ENCODE results near the gene PCCA.

DNA sequence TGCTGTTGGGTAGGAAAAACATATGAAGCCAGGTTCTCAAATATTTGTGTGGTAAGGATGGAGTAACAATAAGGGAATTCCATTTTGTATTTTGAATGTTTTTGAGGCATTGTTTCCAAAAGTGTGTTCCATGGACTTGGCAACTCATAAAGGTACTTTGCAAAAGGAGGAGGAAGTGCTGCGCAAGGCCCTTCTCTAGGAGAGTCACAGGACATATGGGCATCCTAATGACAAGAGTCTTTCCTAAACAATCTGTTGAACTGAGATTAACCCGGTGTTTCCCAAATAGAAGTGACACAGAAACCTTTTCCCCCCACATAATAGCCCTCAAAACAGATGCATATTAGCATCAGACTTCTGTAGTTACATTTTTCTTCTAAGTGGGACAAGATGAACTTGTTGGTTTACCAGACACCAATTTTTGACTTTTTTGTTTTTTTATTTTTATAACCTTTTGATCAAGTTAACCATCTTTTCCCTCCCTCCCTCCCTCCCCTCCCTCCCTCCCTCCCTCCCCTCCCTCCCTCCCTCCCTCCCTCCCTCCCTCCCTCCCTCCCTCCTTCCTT lies 209.3 kb downstream of the PCCA start:
- TF ChIP-seq, protein P1, sequence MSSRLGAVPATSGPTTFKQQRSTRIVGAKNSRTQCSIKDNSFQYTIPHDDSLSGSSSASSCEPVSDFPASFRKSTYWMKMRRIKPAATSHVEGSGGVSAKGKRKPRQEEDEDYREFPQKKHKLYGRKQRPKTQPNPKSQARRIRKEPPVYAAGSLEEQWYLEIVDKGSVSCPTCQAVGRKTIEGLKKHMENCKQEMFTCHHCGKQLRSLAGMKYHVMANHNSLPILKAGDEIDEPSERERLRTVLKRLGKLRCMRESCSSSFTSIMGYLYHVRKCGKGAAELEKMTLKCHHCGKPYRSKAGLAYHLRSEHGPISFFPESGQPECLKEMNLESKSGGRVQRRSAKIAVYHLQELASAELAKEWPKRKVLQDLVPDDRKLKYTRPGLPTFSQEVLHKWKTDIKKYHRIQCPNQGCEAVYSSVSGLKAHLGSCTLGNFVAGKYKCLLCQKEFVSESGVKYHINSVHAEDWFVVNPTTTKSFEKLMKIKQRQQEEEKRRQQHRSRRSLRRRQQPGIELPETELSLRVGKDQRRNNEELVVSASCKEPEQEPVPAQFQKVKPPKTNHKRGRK (CRISPR knock-in tag; IDR thresholded peaks at IDR 0.05; ENCODE audit: borderline replicate concordance) = no peak
- TF ChIP-seq, protein P2, sequence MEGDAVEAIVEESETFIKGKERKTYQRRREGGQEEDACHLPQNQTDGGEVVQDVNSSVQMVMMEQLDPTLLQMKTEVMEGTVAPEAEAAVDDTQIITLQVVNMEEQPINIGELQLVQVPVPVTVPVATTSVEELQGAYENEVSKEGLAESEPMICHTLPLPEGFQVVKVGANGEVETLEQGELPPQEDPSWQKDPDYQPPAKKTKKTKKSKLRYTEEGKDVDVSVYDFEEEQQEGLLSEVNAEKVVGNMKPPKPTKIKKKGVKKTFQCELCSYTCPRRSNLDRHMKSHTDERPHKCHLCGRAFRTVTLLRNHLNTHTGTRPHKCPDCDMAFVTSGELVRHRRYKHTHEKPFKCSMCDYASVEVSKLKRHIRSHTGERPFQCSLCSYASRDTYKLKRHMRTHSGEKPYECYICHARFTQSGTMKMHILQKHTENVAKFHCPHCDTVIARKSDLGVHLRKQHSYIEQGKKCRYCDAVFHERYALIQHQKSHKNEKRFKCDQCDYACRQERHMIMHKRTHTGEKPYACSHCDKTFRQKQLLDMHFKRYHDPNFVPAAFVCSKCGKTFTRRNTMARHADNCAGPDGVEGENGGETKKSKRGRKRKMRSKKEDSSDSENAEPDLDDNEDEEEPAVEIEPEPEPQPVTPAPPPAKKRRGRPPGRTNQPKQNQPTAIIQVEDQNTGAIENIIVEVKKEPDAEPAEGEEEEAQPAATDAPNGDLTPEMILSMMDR (IDR thresholded peaks at IDR 0.05) = no peak
- TF ChIP-seq JUN (CRISPR knock-in tag; IDR thresholded peaks at IDR 0.05) (no peak), ELF4 (CRISPR knock-in tag; IDR thresholded peaks at IDR 0.05; ENCODE audit: low read depth) (no peak), CREM (CRISPR knock-in tag; IDR thresholded peaks at IDR 0.05) (no peak), MXD4 (CRISPR knock-in tag; IDR thresholded peaks at IDR 0.05; ENCODE audit: borderline replicate concordance) (no peak), ETV6 (CRISPR knock-in tag; IDR thresholded peaks at IDR 0.05) (no peak)
- TF ChIP-seq, protein P3, sequence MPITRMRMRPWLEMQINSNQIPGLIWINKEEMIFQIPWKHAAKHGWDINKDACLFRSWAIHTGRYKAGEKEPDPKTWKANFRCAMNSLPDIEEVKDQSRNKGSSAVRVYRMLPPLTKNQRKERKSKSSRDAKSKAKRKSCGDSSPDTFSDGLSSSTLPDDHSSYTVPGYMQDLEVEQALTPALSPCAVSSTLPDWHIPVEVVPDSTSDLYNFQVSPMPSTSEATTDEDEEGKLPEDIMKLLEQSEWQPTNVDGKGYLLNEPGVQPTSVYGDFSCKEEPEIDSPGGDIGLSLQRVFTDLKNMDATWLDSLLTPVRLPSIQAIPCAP (CRISPR knock-in tag; IDR thresholded peaks at IDR 0.05) = no peak
